PFSK-1 (cell line): Measurements from ENCODE around the gene MKNK2.

ENCODE experiments used
- POLR2AphosphoS5 ChIP-seq: IDR thresholded peaks from 2 replicates; pipeline ENCODE4 v1.6.1; 2012; ENCODE audit warnings: low read depth, mild to moderate bottlenecking, control low read depth, low read length, moderate library complexity
- SIN3A ChIP-seq: IDR thresholded peaks from 2 replicates; pipeline ENCODE4 v1.6.1; 2012; ENCODE audit warnings: mild to moderate bottlenecking, low read length, moderate library complexity, borderline replicate concordance; ENCODE audit not compliant: insufficient read depth

DNA sequence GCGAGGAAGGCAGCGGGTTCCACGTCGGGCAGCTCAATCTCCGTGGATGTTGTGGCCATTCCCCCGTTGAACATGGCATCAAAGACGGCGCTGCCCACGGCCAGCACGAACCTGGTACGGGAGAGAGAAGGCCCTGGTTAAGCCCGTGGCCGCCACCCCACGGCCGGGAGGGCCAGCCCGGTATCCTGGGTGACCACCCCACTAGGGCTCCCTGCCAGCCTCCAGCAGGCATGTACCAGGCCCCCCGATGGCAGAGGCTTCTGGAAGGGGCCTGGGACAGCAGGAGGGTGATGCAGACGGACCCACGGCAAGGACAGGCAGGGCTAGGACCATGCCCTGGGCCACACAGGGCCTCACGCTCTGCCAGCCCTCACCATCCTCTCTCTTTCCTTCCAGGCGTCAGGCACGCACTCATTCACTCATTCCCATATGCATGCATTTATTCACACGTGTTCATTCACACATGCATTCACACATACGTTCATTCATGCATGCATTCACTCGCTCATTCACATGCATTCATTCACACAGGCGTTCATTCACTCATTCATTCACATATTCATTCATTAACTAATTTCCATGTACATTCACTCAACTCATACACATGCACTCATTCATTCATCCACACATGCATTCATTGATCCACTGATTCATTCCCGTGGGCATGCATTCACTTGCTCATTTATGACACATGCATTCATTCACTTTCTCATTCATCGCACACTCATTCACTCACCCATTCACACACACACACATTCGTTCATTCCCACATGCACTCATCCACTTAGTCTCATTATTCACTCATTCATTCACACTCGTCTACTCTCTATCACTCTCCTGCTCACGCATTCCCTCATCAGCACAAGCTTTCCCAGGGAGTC, 53.5 kb downstream of the MKNK2 start:
- TF ChIP-seq SIN3A (no peak), POLR2AphosphoS5 (no peak; the same call in 1 of the 2 replicates)
